NCI-H2227 treated with DMSO at 0.1 percent for 48 hours (cell line): ENCODE measurements around the gene RIMBP2.

Source experiments
- DNase-seq: peaks from one replicate; lab custom pipeline; 2025; lab: John Stamatoyannopoulos, UW

Gene RIMBP2

DNA sequence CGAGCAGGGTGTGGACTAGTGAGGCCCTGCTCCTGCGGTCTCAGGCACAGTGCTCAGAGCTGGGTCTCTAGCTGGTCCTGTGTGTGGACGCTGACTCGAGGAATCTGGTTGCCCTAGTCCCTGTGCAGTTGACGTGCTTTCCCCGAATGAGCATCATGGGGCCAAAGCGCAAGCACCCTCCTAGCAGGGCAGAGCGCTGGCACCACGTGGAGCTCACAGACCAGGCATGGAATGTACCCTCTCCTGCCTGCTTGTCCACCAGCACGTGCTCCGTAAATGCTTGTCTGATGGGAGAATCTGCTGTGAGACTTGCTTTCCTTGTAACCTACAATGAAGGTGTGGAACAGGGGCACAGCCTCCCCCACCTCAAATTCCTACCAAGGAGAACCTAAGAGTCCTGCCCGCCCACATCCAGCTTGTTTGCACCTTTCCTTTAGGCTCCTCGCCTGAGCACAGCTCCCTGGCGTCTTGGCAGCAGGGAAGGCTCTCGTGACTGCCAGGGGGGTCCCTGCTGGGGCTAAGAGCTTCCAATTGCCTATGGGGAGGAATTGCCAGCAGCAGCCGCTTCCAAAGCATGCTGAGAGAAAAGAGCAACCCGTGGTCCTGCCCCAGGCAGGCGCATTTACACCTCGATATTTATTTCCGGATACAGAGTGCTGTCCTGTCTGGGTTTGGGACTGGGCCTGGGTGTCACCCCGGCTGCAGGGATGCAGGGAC, 253.4 kb downstream of the RIMBP2 start:
- no peak for DNase-seq

DNA sequence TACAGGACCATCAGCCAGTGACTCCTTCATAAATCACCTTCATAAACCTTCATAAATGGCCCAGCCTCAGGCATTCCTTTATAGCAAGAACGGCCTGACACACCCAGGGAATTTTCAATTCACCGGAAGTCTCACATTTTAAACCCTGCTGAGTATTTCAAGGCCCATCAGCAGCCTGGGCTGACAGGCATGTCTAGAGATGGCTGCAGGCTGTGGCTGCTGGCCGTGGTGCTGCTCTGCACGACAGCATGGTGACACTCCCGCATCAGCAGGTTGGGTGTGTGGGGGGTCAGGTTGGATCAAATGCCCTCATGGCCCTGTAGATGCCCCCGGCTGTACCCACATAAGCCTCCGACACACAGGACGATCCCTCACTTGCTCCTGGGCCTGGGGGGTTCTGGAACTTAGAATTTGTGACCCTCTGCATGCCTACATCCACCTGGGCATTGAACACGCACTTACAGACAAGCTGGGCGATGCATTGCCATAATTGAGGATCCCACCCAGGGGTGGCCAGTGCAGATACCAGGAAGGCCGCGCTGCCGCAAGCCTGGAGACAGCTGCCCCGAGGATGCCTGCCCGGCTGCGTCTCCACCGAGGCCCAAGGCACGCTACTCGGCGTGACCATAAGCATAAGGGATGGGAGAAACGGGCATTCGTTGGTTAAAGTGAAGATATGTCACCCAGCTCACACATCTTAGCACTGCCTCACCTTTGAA, 254.1 kb downstream of the RIMBP2 start:
- no peak for DNase-seq

DNA sequence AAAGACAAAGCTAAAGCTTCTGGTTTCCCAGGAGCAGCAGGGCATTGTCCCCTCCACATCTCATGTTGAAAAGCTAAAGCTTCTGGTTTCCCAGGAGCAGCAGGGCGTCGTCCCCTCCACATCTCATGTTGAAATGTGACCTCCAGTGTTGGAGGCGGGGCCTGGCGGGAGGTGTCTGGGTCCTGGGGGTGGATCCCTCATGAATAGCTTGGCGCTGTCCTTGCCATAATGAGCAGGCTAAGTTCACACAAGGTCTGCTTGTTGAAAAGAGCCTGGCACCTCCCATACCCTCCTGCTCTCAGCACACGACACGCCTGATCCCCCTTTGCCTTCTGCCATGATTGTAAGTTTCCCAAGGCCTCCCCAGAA, 254.7 kb downstream of the RIMBP2 start:
- no peak for DNase-seq

DNA sequence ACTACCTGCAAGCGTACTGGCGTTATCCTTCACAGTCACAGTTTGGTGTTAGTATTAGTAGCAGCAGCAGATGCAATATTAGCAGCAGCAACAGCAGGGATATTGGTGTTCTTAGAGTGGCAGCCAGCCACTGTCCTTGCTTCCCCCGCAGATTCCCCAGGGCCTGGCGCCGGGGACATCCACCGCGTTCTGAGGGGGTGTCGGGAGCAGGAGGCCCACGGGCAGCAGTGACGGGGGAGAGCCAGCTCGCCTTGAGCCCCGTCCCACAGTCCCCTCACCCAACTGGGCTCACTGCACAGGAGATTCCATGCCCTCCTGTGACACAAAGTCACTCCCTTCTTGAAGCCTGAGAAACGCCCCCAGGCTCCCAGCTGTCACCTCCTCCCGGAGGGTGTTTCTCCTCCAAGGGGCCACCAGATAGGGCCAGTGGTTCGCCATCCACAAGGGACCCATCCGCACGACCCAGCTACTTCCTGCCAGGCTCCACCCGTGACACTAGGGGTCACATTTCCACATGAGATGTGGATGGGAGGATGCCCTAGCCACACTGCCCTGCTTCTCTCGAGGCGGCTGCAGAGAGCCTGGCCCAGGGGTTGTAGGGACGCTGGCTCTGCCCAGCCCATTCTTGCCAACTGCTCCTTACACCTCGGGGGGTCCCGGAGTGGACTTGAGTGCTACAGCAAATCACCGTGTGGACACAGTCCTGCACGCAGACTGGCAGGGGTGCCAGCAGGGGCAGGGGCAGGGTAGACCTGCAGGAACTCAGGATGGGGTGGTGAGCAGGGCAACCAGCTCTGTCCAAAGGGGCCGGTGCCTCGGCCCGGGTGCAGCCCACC, 255.3 kb downstream of the RIMBP2 start:
- no peak for DNase-seq

DNA sequence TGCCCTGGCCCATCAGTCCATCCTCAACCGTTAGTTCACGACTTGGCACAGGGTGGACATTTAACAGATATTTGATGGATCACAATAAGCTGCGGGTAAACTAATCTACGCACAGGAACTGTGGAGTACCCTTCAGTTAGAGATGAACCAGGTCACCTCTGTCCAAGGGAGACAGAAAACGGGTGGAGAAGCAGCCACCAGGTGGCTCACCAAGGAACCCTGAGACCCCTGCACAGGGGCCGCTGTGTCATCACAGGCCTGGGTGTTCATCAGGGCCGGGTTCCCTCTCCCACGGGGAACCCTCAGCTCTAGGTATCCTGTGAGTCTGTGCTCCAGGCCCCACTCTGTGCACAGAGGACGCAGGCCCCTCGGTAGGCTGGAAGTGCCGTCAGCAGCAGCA, 256.2 kb downstream of the RIMBP2 start:
- DNase-seq = no peak

DNA sequence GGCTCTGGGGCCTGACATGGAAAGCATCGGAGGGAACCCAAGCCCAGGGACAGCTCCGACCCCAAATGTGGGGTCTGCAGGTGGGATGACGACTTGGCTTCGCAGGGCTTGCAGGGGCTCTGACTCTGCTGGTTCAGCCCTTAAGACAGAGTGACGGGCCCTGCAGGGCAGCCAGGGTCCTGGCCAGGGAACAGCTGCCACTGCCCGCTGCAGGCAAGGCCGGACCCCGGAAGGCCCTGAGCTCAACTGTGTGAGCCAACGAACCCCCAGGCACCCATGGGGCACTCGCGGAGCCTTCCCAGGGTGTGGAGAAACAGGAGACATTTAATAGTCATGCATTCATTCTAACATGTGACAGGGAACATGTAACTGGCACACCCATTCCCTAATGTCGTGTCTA, 257.8 kb downstream of the RIMBP2 start:
- DNase-seq = no peak

DNA sequence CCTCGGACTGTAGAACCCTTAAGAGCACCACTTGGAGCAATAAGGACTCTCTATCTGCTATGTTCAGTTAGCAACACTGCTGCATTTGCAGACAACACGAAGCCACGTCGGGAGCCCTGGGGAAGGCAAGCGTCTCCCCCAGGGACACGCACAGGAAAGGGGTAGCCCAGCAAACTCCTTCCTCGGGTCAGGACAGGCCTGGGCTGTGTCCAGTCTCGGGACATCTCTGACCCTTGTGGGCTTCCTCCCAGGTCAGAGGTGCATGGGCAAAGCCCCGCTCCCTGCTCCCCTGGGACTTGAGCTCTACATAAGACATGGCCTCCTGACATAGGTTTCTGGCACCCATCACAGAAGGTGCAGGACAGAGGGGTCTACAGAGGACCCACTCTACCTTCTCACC, 258.9 kb downstream of the RIMBP2 start:
- no peak for DNase-seq

DNA sequence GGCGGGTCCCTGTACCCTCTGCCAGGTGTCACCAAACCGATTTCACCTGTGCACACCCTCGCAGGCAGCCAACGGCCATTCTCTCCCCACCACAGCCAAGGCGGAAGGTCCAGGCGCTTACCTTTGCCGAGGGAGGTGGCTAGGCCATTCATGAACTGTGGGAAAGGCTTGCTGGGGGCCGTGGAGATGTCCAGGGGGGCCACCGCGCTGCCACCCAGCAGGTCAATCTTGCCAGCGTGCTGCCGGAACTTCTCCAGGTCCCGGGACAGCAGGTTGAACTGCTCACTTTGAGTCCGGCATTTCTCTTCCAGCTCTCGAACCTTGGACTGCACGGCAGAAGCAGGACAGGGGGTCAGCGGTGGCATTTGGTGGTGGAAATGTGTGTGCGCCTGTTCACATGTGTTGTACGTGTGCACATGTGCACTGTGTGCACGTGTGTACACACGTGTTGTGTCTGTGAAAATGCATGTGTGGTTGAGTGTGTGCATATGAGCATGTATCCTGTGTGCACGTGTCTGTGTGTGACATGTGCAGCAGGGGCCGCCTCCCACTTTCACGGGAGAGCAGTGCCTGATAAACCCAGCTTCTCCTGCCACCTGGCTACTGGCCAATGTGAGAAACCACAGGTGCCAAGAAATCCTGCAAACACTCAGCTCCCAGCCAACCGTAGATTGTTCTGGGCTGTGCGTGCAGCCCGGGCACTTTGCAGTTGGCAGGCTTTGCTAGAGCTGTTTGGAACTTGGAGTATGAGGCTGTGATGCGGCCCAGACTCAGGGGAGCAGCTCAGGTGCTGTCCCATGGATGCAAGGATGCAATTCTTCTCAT, 259.5 kb downstream of the RIMBP2 start:
- no peak for DNase-seq

DNA sequence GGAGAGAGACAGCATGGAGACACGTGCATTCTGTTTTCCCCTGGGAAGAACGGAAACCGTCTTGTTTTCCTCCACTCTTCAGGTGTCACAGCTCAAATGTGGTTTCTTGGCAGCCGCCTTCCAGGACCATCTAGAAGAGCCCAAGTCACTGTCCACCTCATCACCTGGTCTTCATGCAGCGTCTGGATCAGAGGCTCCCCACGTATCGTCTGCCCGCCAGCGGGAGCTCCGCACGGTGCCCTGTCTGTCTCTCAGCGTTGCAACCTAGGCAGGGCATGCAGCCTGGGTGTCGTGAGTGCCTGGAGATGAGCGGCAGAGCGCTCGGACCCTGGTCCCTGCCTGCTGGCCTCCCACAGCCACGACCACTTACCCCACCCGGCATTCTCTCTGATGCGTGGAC, 260.9 kb downstream of the RIMBP2 start:
- DNase-seq = no peak

DNA sequence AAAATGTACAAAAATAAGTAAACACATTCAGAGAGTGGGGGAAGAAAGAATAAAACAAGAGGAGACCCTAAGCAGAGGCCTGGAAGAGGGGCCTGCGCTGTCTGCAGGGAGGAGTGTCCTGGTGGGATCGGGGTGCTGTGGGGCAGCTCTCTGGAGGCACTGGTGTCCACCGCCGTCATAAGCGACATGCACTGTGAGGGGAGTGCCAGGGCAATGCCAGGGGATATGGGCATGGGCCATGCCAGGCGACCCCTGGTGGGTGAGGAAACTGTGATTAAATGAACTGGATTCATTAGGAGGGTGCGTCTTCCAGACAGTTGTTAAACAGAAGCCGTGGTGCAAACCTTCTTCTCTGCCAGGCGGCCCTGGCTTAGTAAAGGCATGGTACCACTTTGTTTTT, 261.8 kb downstream of the RIMBP2 start:
- no peak for DNase-seq

DNA sequence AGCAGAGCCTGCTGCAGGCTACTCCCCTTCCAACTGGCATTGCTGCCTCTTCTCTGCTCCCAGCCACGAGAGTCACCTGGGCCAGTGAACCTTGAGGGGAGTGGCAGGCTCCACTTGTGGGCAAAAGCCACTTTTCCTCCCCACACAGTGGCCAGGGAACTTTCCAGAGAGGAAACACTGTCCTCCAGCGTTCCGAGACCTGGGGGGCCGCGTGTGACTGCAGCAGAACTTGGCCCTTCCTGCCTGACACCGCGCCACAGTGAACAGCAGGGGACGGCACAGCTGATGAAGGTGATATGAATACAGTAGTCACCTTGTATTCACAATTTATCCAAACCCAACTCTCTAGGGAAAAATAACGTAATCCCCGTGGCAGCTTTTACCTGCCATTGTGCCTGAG, 263.6 kb downstream of the RIMBP2 start:
- no peak for DNase-seq

DNA sequence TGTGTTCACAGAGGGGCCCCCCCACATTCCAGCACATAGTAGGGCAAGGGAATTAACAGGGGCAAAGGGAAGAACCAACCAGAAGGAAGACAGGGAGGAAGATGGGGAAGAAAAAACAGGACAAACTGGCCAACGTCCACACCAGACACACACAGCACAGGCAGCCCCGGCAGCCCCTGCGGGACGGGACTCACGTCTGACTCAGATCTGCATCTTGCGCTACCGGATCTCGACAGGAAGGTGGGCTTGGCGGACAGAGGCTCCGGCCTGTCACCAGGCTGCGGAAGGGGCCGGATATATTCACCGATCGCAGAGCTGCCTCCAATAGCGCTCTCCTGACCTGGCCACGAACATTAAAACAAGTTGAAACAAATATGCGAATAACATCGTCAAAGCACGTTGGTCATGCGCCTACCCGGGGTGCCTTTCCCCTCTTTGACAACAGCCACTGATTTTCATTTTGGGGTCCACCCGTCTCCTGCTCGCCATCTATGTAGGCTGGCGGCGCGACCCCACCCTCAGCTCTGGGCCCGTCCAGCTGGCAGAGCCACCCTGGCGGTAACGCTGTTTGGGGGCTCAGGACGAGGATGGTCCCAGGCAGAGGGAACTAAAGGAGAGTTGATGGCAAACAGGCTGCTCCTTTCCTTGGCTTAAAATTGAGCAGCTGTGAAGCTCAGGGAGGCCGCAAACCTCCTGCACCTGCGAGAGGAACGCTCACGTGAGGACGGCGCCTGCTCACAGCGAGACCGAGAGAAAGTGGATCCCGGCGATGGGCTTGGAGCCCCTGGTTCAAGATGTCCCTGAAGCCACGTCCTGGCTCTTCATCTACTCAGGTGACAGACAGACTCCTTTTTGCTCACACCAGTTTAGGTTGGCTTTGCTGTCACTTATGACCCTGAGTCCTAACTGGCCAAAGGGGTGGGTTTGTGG, 264.8 kb downstream of the RIMBP2 start:
- no peak for DNase-seq

DNA sequence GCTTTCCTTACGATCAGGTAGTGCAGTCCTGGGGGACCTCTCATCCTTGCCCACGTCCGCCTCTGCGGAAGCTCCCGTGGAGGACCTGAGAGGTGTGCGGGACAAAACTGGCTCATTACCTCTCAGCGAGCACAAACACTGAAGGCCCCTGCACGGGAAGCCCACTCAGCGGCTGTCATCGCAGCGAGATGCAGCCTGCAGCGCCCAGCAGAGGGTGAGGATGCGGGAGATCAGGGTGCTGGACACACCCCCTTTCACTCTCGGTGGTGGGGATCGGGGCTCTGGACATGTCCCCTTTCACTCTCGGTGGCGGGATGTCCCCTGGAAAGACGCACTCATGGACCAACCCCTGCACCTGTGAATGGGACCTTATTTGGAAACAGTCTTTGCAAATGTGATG, 266.8 kb downstream of the RIMBP2 start:
- no peak for DNase-seq

DNA sequence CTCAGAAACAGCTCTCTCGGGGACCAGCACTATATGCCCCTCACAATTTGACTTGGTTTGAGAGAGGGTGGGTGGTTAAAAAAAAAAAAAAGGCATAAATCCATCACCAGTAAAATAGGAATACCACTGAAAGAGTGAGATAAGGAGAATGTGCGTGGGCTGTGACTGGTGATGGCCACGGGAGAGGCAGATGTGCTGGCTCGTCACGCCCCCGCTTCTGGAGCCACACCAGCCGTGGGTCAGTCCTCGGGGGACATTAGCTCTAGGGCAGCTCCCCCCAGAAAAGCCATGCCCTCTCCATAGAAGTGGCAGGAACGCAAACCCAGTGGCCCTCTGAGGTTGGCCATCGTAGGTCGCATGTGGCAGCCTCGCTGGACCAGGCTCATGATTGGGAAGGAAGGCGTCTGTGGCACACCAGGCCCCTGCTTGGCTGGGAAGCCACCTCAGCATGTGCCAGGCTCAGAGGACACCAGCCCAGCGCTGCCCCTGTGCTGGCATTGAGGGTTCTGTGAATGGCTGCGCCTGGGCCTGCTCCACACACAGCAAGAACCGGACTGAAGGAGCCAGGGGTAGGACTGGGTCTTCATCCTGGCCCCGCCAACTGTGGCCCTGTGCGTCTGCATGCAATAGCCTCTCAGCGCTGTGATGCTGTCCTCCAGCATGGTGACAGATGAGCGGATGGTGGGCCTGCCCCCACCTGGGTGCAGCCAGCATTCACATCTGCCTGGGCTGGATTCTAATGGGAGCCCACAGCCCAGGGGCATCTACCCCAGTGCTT, 267.9 kb downstream of the RIMBP2 start:
- DNase-seq = no peak

DNA sequence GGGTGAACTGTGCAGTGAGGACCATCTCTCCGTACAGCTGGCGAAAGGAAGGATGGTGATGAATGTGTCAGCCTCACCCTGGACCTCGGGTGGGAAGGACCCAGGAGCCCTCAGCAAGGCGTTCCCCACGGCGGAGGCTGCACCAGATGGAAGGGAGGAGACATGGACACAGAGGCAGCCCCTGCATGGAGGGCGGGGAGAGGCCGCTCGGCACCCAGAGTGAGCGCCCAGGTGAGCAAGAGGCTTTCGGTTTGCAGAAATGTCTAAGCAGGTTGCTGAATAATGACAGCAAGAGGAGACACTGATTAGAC, 268.5 kb downstream of the RIMBP2 start:
- no peak for DNase-seq

DNA sequence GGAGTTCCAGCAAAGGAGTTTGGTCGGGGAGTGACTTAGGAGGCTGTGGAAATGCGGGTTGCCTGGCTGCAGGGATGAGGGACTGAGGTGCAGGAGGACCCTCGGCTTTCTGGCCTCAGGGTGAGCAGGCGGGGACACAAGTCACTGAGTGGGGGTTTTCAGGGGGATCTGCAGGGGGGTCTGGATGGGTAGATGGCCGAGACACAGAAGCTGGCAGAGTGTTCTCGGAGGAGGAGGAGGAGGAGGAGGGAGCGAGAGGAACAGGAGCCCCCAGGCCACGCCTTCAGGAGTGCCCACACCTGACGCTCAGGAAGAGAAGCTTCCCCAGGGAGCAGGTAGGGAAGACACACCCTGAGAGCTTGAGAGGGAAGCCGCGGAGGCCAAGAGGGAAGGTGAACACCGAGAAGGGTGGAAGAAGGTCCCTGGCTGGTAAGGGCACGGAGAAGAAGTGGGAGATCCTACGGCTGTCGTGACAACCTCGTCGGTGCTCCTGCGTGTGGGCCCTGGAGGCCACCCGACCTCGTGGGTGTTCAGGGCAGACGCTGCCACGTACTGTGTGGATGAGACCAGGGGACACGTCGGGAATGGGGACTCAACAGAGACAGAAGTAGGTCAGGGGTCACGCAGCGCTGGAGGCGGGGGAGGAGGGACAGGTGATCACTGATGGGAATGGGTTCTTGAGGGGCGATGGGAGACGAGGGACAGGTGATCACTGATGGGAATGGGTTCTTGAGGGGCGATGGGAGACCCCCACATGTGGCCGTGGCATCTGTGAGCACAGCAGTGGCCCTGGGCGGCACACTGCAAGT, 269.0 kb downstream of the RIMBP2 start:
- no peak for DNase-seq

DNA sequence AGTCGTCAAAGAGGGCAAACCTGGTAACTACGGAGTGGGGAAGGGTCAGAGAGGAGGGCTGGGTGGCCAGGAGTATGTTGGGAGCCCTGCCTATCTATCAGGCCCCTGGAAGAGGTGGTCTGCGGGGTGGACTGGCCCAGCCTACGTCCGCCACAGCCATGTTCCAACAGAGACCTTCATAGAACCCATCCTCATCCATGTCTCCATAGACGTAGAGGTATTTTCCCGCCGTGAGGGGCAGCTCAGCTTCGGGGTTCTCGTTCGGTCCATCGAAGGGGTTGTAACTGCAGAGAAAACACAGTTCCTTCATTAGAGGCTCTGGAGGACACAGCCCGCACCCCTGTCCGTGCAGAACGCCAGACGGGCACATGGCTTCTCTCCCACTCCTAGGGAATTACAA, 271.1 kb downstream of the RIMBP2 start:
- DNase-seq = no peak

DNA sequence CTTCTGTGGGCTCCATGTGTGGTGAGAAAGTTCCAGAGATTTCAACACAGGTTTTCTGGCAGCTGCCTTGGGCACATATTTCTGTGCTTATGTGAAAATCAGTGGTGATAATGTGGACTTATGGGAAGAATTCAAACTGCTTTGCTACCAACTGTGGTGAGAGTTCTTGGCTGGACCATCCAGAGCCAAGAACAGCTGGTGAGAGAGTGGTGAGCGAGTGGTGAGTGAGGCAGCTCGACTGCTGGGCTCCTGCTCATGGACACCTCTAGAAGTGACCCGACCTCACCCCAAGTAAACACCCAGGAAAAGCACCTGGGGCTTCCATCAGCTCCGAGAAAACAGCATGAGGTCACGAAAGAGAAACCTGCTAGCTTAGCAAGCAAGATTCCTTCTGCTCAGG, 272.0 kb downstream of the RIMBP2 start:
- no peak for DNase-seq
